Measurements from ENCODE around the gene MCEE.

Gene MCEE

GRCh38 chr2:71060871-71061270 lies 69.2 kb downstream of the MCEE start:
- no peaks in the 10 kb centered on the region for H3K36me3 ChIP-seq (ENCODE audit: control insufficient read depth, low read depth, low read length)
- H3K9me3 ChIP-seq (ENCODE audit: control insufficient read depth, low read depth, low read length) = no peaks in the 10 kb centered on the region
- no peaks in the 10 kb centered on the region for H3K4me1 ChIP-seq (ENCODE audit: control insufficient read depth, low read depth, low read length)
- H3K27ac ChIP-seq (ENCODE audit: low read length) = no peak overlapping the region
- no peak overlapping the region for H3K4me3 ChIP-seq (ENCODE audit: low read length)
- no peak overlapping the region for H3K9ac ChIP-seq (ENCODE audit: low read length)
- H3K27me3 ChIP-seq (ENCODE audit: control insufficient read depth, insufficient read depth, low read length) = peaks cover 16% of the 10 kb centered on the region

- no peaks in the 10 kb centered on the region for H3K36me3 ChIP-seq (ENCODE audit: control insufficient read depth, low read depth, low read length)
Measured at GRCh38 chr2:71060211-71060610, 69.8 kb downstream of the MCEE start.

More at GRCh38 chr2:71060211-71060610, 69.8 kb downstream of the MCEE start:
- no peaks in the 10 kb centered on the region for H3K4me1 ChIP-seq (ENCODE audit: control insufficient read depth, low read depth, low read length)
- peaks cover 16% of the 10 kb centered on the region for H3K27me3 ChIP-seq (ENCODE audit: control insufficient read depth, insufficient read depth, low read length)
- H3K27ac ChIP-seq (ENCODE audit: low read length) = no peak overlapping the region
- no peak overlapping the region for H3K4me3 ChIP-seq (ENCODE audit: low read length)
- no peaks in the 10 kb centered on the region for H3K9me3 ChIP-seq (ENCODE audit: control insufficient read depth, low read depth, low read length)
- H3K9ac ChIP-seq (ENCODE audit: low read length) = no peak overlapping the region
